A549 (cell line): Measurements from ENCODE around the gene PPIC. TPM values are rescaled to one million over a fixed set of nuclear protein-coding genes. Genes with fewer than 3 reads are reported as not detected.

ENCODE experiments used
- ATAC-seq, 2 experiments: fragments of 200-7000 bp in 1 of 2; fragments of >200 bp in 1 of 2; cut with Nextera tagmentation in 1 of 2; cut with Tn5 transposase in 1 of 2; 3 replicates each; pipeline versions ENCODE4 v1.8.0 to v1.9.1; 2018 to 2020; ENCODE audit warnings: mild to moderate bottlenecking in 1 of 2, moderate library complexity in 1 of 2
- CTCF ChIA-PET: fragments of 300-600 bp; sonication (Branson Sonifier 250); formaldehyde crosslinking; extraction: SDS; loops from one replicate; lab custom pipeline; 2021; ENCODE audit warnings: antibody characterized with exemption, inconsistent platforms; lab: Yijun Ruan, JAX
- POLR2A ChIA-PET: fragments of 350-600 bp; formaldehyde crosslinking; extraction: SDS; loops from one replicate; lab custom pipeline; 2021; ENCODE audit warnings: antibody characterized with exemption, inconsistent platforms; lab: Yijun Ruan, JAX
- DNase-seq, 2 experiments: peaks; one replicate each; pipeline versions ENCODE4 v3.0.0 to v3.0.0-alpha.2; 2011 to 2016; ENCODE audit warnings: low read depth in 1 of 2, low spot score in 1 of 2
- FAIRE-seq: peaks from 2 replicates; lab custom pipeline; 2011; peaks lifted over from hg19 to GRCh38; lab: Jason Lieb, UNC
- H3K27ac ChIP-seq, 2 experiments: fragments of >200 bp; sonication (Bioruptor Twin); formaldehyde crosslinking; 3 replicates each; pipeline ENCODE4 v1.5.1; 2016 to 2017
- H3K4me1 ChIP-seq: fragments of >200 bp; sonication (Bioruptor Twin); formaldehyde crosslinking; 3 replicates; pipeline ENCODE4 v1.6.1; 2016
- H3K4me2 ChIP-seq: fragments of >200 bp; sonication (Bioruptor Twin); formaldehyde crosslinking; 3 replicates; pipeline ENCODE4 v1.6.1; 2016
- H3K4me3 ChIP-seq: fragments of >200 bp; sonication (Bioruptor Twin); formaldehyde crosslinking; 3 replicates; pipeline ENCODE4 v1.5.1; 2016
- H3K9me3 ChIP-seq: fragments of >200 bp; sonication (Bioruptor Twin); formaldehyde crosslinking; 3 replicates; pipeline ENCODE4 v1.6.1; 2016
- BCL3 ChIP-seq: fragments of >200 bp; sonication (Bioruptor Twin); formaldehyde crosslinking; IDR thresholded peaks from 3 replicates; pipeline ENCODE4 v1.6.1; 2016
- CHD2 ChIP-seq: fragments of 150-350 bp; IDR thresholded peaks from 2 replicates; pipeline ENCODE4 v1.6.1; 2014; ENCODE audit warnings: low read length; ENCODE audit not compliant: partially characterized antibody
- ESRRA ChIP-seq: fragments of 150-350 bp; IDR thresholded peaks from 2 replicates; pipeline ENCODE4 v1.6.1; 2014; ENCODE audit warnings: mild to moderate bottlenecking, low read length, borderline replicate concordance
- FOSL2 ChIP-seq, 2 experiments: fragments of 450-650 bp in 1 of 2; fragments of >200 bp in 1 of 2; sonication (Bioruptor Twin) in 1 of 2; formaldehyde crosslinking; IDR thresholded peaks; 2 replicates each; pipeline versions ENCODE4 v1.5.0 to v1.6.1; 2016 to 2020; ENCODE audit warnings: mild to moderate bottlenecking in 1 of 2, moderate library complexity in 1 of 2
- GATA3 ChIP-seq: IDR thresholded peaks from 2 replicates; pipeline ENCODE4 v1.6.1; 2012; ENCODE audit warnings: borderline replicate concordance
- HDAC2 ChIP-seq: fragments of 200-600 bp; sonication (generic); IDR thresholded peaks from 2 replicates; pipeline ENCODE4 v1.6.1; 2016
- HES2 ChIP-seq: fragments of >200 bp; sonication (Bioruptor Twin); formaldehyde crosslinking; IDR thresholded peaks from 2 replicates; pipeline ENCODE4 v1.6.1; 2016
- HMGXB4 ChIP-seq: fragments of 250-450 bp; sonication (Bioruptor Pico); IDR thresholded peaks from 2 replicates; pipeline ENCODE4 v1.5.0; 2021; ENCODE audit warnings: mild to moderate bottlenecking, moderate library complexity, borderline replicate concordance
- HOXA7 ChIP-seq: fragments of 250-450 bp; sonication (Bioruptor Pico); IDR thresholded peaks from 2 replicates; pipeline ENCODE4 v1.5.0; 2020; ENCODE audit warnings: mild to moderate bottlenecking, moderate library complexity
- HOXB13 ChIP-seq: fragments of 250-450 bp; sonication (Bioruptor Pico); IDR thresholded peaks from 2 replicates; pipeline ENCODE4 v1.5.0; 2020; ENCODE audit warnings: low read depth, mild to moderate bottlenecking, moderate library complexity
- HOXB5 ChIP-seq: fragments of 250-450 bp; sonication (Bioruptor Pico); IDR thresholded peaks from 2 replicates; pipeline ENCODE4 v1.5.0; 2020; ENCODE audit warnings: mild to moderate bottlenecking, moderate library complexity
- JUN ChIP-seq, 2 experiments: fragments of >200 bp; sonication (Bioruptor Twin); formaldehyde crosslinking; IDR thresholded peaks; 2 replicates in 1 of 2; 3 replicates in 1 of 2; pipeline ENCODE4 v1.6.1; 2016 to 2017
- MAX ChIP-seq: IDR thresholded peaks from 2 replicates; pipeline ENCODE4 v1.6.1; 2012
- NFE2L2 ChIP-seq: fragments of 150-350 bp; conservative IDR thresholded peaks from 2 replicates; pipeline ENCODE4 v1.6.1; 2014; ENCODE audit warnings: low read length
- NR3C1 ChIP-seq: fragments of >200 bp; sonication (Bioruptor Twin); formaldehyde crosslinking; IDR thresholded peaks from 3 replicates; pipeline ENCODE4 v1.6.1; 2017
- PHF8 ChIP-seq: fragments of 200-600 bp; sonication (generic); IDR thresholded peaks from 2 replicates; pipeline ENCODE4 v1.6.1; 2016; ENCODE audit warnings: low read depth, mild to moderate bottlenecking, antibody characterized with exemption, moderate library complexity, borderline replicate concordance
- POLR2A ChIP-seq: IDR thresholded peaks from 2 replicates; pipeline ENCODE4 v1.6.1; 2012; ENCODE audit warnings: mild to moderate bottlenecking, low read length
- POLR2AphosphoS2 ChIP-seq: conservative IDR thresholded peaks from 2 replicates; pipeline ENCODE4 v1.6.1; 2012; ENCODE audit warnings: low read length, improper control_type of control experiment, inconsistent platforms
- RAD21 ChIP-seq, 2 experiments: fragments of >200 bp in 1 of 2; sonication (Bioruptor Twin) in 1 of 2; formaldehyde crosslinking in 1 of 2; IDR thresholded peaks in 1 of 2; conservative IDR thresholded peaks in 1 of 2; 2 replicates in 1 of 2; 3 replicates in 1 of 2; pipeline ENCODE4 v1.6.1; 2012 to 2018; ENCODE audit warnings: inconsistent platforms in 1 of 2
- SMC3 ChIP-seq: fragments of >200 bp; sonication (Bioruptor Twin); formaldehyde crosslinking; IDR thresholded peaks from 3 replicates; pipeline ENCODE4 v1.6.1; 2018; ENCODE audit warnings: inconsistent platforms
- SREBF2 ChIP-seq: fragments of 450-650 bp; IDR thresholded peaks from 2 replicates; pipeline ENCODE4 v1.6.1; 2014; ENCODE audit warnings: mild to moderate bottlenecking, moderate library complexity
- TFCP2L1 ChIP-seq: fragments of 250-450 bp; sonication (Bioruptor Pico); IDR thresholded peaks from 2 replicates; pipeline ENCODE4 v1.5.0; 2021; ENCODE audit warnings: mild to moderate bottlenecking
- TP53 ChIP-seq: fragments of 250-450 bp; sonication (Bioruptor Pico); IDR thresholded peaks from 2 replicates; pipeline ENCODE4 v1.5.0; 2021; ENCODE audit warnings: mild to moderate bottlenecking, moderate library complexity
- WGBS: methylation state at CpG from one replicate; pipeline ENCODE4 v1.1.6; 2017; ENCODE audit errors: missing lambda C conversion rate; 5-methylcytosine and 5-hydroxymethylcytosine counted together
- polyA plus RNA-seq, 4 experiments: library from polyadenylated mRNA; depleted of rRNA in 3 of 4; stranded (reverse); fragments of >200 nt; fragmentation: RNase III in 1 of 4; extraction: RNeasy Plus Mini Kit Qiagen cat#74134 plus additional on column Dnase treatment in 1 of 4; gene quantifications; 2 replicates in 3 of 4; 3 replicates in 1 of 4; pipeline ENCODE4 v1.2.3, GENCODE V29; 2011 to 2017

PPIC gene
- polyA plus RNA-seq, 2 of the 4 experiments (the other 2 are of a cell fraction) = 18.7 to 21.1 TPM

- Histone ChIP-seq H3K27ac (peak overlapping the region; percentile 87 to 93), H3K4me2 (peak overlapping the region; percentile 51), H3K4me3 (peak overlapping the region; percentile 73), H3K9me3 (no peaks in the 10 kb centered on the region), H3K4me1 (peaks cover 9% of the 10 kb centered on the region)
- TF ChIP-seq SMC3 (no peak), PHF8 (peak; percentile 26; the same call in 1 of the 2 replicates)
- ChIA-PET POLR2A (interaction anchor here (1.3 kb wide), 2 partner anchors 14 to 386 kb away, joined by 4 to 5 read pairs; partner anchors contain the start of gene CEP120), CTCF (no interaction called here)
- FAIRE-seq (peak; percentile 18), ATAC-seq (no peak; a peak in 2 of 6 replicates), DNase-seq (no peak)
- WGBS = 2% methylated on average over 11 of the region's 11 CpGs
Observed at GRCh38 chr5:123037104-123037418, 536 bp upstream of the PPIC start.

- Histone ChIP-seq H3K4me3 (peak overlapping the region; percentile 73), H3K4me2 (peak overlapping the region; percentile 81), H3K27ac (peak overlapping the region; percentile 87 to 93), H3K4me1 (peaks cover 9% of the 10 kb centered on the region), H3K9me3 (no peaks in the 10 kb centered on the region)
- CTCF ChIA-PET = no interaction called here
- no peak for TF ChIP-seq HDAC2
- TF ChIP-seq TFCP2L1 (CRISPR knock-in tag) = no peak
- no peak for TF ChIP-seq GATA3
- 0 out of 2 replicates have a peak, but pooled peaks have one; percentile 44 for TF ChIP-seq MAX
- TF ChIP-seq RAD21 (conservative IDR thresholded peaks at IDR 0.05 in 1 of 2, IDR thresholded peaks at IDR 0.05 in 1 of 2) = 0 out of 5 replicates have a peak, but pooled peaks of 1 of the 2 experiments have one; percentile 10
- TF ChIP-seq JUN (IDR thresholded peaks at IDR 0.05) = 0 out of 5 replicates have a peak, but pooled peaks of 1 of the 2 experiments have one; percentile 5
- peak; percentile 23; the same call in 1 of the 2 replicates for TF ChIP-seq POLR2A
- TF ChIP-seq CHD2 = no peak
- peak; percentile 80 for ATAC-seq
- 2% methylated on average over 18 of the region's 40 CpGs for WGBS
- DNase-seq = peak; percentile 59 to 70
- no peak for FAIRE-seq
- POLR2A ChIA-PET = interaction anchor here (0.6 to 1.3 kb wide), 4 partner anchors 13 to 387 kb away, joined by 3 to 5 read pairs (median 4); partner anchors contain the start of genes CEP120 and SNX24
Observed at GRCh38 chr5:123035918-123036390, 571 bp downstream of the PPIC start.

GRCh38 chr5:123035360-123035917 is 1.1 kb downstream of the PPIC start:
- peak overlapping the region; percentile 81 for H3K4me2 ChIP-seq
- H3K27ac ChIP-seq = peak overlapping the region; percentile 87 to 93
- CTCF ChIA-PET = interaction anchor here (0.7 kb wide), 1 partner anchor 16 kb away, joined by 4 read pairs; no protein-coding TSS in a partner anchor
- POLR2A ChIA-PET = interaction anchor here (0.7 to 0.8 kb wide), 2 partner anchors 174 to 190 kb away, joined by 3 read pairs; partner anchors contain the start of gene SNX24
- DNase-seq = peak; percentile 83 to 90
- no peak for TF ChIP-seq RAD21 (conservative IDR thresholded peaks at IDR 0.05 in 1 of 2, IDR thresholded peaks at IDR 0.05 in 1 of 2)
- no peak for TF ChIP-seq HOXB13 (CRISPR knock-in tag)
- no peak for TF ChIP-seq NR3C1
- peak in 1 of 2 experiments; percentile 8; a peak in 1 of 5 replicates for TF ChIP-seq JUN (IDR thresholded peaks at IDR 0.05)
- peaks cover 9% of the 10 kb centered on the region for H3K4me1 ChIP-seq
- peak overlapping the region; percentile 73 for H3K4me3 ChIP-seq
- no peaks in the 10 kb centered on the region for H3K9me3 ChIP-seq
- 3% methylated on average over 17 of the region's 27 CpGs for WGBS
- ATAC-seq = peak; percentile 67 to 73
- no peak for FAIRE-seq

- WGBS = 87% methylated on average over 6 of the region's 6 CpGs
- no peak overlapping the region for H3K4me3 ChIP-seq
- ChIA-PET CTCF (interaction anchor here (1.2 kb wide), 2 partner anchors 9 to 14 kb away, joined by 3 to 4 read pairs; no protein-coding TSS in a partner anchor), POLR2A (no interaction called here)
- DNase-seq (no peak), ATAC-seq (no peak), FAIRE-seq (no peak)
- H3K9me3 ChIP-seq = no peaks in the 10 kb centered on the region
- no peak overlapping the region for H3K4me2 ChIP-seq
- no peak overlapping the region for H3K27ac ChIP-seq
- H3K4me1 ChIP-seq = peaks cover 9% of the 10 kb centered on the region
- TF ChIP-seq HOXB5 (CRISPR knock-in tag) (no peak), NR3C1 (no peak)
Observed at GRCh38 chr5:123033157-123033671, 3.3 kb downstream of the PPIC start.

GRCh38 chr5:123028222-123028621 is 8.3 kb downstream of the PPIC start:
- ATAC-seq = no peak
- CTCF ChIA-PET = no interaction called here
- DNase-seq = no peak
- no peaks in the 10 kb centered on the region for H3K9me3 ChIP-seq
- no peak overlapping the region for H3K4me2 ChIP-seq
- no peak overlapping the region for H3K27ac ChIP-seq
- FAIRE-seq = no peak
- POLR2A ChIA-PET = no interaction called here
- H3K4me3 ChIP-seq = no peak overlapping the region
- H3K4me1 ChIP-seq = no peaks in the 10 kb centered on the region
- WGBS = 83% methylated on average over 9 of the region's 9 CpGs
- TF ChIP-seq HMGXB4 (CRISPR knock-in tag) = no peak
- TF ChIP-seq TP53 (CRISPR knock-in tag) = no peak
- no peak for TF ChIP-seq POLR2AphosphoS2
- TF ChIP-seq SREBF2 = no peak
- no peak for TF ChIP-seq BCL3
- TF ChIP-seq ESRRA = no peak
- no peak for TF ChIP-seq FOSL2 (IDR thresholded peaks at IDR 0.05)
- no peak for TF ChIP-seq FOSL2 (CRISPR knock-in tag; IDR thresholded peaks at IDR 0.05)
- TF ChIP-seq HOXA7 = no peak
- no peak for TF ChIP-seq NFE2L2
- TF ChIP-seq HES2 = no peak
